Peyer's patch (tissue), 4 donors: Measurements from ENCODE around the gene CCNB3.

Source experiments
- CTCF ChIP-seq, 6 experiments: fragments of 450-650 bp in 4 of 6; fragments of 200-600 bp in 2 of 6; sonication (generic) in 1 of 6; IDR thresholded peaks; one replicate each; pipeline ENCODE4 v1.5.1; 2017 to 2019; ENCODE audit warnings: antibody characterized with exemption in 6 of 6, mild to moderate bottlenecking in 3 of 6, moderate library complexity in 1 of 6
- POLR2A ChIP-seq, 2 donors: fragments of 450-650 bp; IDR thresholded peaks; one replicate each; pipeline ENCODE4 v1.5.1; 2017; ENCODE audit warnings: antibody characterized with exemption in 2 of 2, mild to moderate bottlenecking in 2 of 2, moderate library complexity in 2 of 2

- TF ChIP-seq POLR2A (IDR thresholded peaks at IDR 0.05) (no peak), CTCF (IDR thresholded peaks at IDR 0.05) (no peak)
Measured at GRCh38 chrX:50169717-50170116, 34.8 kb upstream of the CCNB3 start.
